ENCODE measurements around the gene RPL18A.
"Not testable (repeated sequence)": the region's sequence is repeated elsewhere in the genome, so short reads cannot be mapped to it uniquely, and the experiment has no call there.

The RPL18A gene

DNA sequence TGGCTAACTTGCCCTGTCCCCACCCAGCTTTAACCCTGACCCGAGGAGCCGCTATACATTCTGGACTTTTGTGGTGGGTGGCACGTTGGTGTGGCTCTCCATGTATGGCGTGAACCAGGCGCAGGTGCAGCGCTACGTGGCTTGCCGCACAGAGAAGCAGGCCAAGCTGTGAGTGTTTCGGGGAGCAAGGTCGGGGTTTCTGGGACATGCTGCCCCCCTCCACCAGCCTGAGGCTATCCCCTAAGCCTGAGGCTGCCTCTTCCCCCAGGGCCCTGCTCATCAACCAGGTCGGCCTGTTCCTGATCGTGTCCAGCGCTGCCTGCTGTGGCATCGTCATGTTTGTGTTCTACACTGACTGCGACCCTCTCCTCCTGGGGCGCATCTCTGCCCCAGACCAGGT is 18.0 kb downstream of the RPL18A start:
- no peak overlapping the region for H3K4me3 ChIP-seq (replicated peaks; ENCODE audit: low read depth, low read length)
- DNase-seq (ENCODE audit: low read depth), result no peak
- TF ChIP-seq, protein P1, sequence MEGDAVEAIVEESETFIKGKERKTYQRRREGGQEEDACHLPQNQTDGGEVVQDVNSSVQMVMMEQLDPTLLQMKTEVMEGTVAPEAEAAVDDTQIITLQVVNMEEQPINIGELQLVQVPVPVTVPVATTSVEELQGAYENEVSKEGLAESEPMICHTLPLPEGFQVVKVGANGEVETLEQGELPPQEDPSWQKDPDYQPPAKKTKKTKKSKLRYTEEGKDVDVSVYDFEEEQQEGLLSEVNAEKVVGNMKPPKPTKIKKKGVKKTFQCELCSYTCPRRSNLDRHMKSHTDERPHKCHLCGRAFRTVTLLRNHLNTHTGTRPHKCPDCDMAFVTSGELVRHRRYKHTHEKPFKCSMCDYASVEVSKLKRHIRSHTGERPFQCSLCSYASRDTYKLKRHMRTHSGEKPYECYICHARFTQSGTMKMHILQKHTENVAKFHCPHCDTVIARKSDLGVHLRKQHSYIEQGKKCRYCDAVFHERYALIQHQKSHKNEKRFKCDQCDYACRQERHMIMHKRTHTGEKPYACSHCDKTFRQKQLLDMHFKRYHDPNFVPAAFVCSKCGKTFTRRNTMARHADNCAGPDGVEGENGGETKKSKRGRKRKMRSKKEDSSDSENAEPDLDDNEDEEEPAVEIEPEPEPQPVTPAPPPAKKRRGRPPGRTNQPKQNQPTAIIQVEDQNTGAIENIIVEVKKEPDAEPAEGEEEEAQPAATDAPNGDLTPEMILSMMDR (IDR thresholded peaks at IDR 0.05; ENCODE audit: low read length, missing control alignments), result no peak

DNA sequence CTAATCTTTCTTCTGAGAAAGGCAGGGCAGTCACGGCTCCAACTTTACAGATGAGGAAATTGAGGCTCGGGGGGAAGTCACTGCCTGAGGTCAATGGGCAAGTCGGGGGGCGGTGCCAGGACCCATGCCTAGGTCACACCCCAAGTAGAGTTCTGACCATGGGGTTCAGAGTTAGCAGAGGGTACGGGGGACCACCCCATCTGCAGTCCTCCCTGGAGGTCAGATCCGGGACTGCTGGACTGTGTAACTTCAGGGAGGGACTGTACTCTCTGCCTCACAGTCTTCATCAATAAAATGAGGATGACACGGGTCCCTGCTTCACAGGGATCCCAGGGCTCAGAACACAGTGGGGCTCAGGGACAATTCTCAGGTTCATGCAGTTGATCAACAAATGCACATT is 19.8 kb downstream of the RPL18A start:
- TF ChIP-seq, protein P1 (IDR thresholded peaks at IDR 0.05; ENCODE audit: low read length, missing control alignments), result no peak
- H3K4me3 ChIP-seq (replicated peaks; ENCODE audit: low read depth, low read length), result no peak overlapping the region
- no peak for DNase-seq (ENCODE audit: low read depth)

DNA sequence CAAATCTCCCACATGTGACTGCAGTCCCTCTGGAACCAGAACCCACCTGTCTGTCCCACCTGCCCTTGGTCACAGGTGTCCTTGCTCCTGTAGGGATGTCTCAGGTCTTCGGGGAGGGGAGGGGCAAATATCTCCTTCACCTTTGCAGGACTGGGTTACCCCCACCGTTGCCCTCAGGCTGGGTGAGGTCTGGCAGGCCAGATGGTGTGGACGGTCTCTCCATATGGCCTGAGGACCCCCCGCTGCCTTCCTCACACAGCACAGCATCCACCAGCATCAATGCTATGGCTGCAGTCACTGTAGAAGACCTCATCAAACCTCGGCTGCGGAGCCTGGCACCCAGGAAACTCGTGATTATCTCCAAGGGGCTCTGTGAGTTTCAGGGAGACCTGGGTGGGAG is 22.0 kb downstream of the RPL18A start:
- H3K4me3 ChIP-seq (replicated peaks; ENCODE audit: low read depth, low read length), result no peak overlapping the region
- TF ChIP-seq, protein P1 (IDR thresholded peaks at IDR 0.05; ENCODE audit: low read length, missing control alignments), result no peak
- DNase-seq (ENCODE audit: low read depth), result no peak

DNA sequence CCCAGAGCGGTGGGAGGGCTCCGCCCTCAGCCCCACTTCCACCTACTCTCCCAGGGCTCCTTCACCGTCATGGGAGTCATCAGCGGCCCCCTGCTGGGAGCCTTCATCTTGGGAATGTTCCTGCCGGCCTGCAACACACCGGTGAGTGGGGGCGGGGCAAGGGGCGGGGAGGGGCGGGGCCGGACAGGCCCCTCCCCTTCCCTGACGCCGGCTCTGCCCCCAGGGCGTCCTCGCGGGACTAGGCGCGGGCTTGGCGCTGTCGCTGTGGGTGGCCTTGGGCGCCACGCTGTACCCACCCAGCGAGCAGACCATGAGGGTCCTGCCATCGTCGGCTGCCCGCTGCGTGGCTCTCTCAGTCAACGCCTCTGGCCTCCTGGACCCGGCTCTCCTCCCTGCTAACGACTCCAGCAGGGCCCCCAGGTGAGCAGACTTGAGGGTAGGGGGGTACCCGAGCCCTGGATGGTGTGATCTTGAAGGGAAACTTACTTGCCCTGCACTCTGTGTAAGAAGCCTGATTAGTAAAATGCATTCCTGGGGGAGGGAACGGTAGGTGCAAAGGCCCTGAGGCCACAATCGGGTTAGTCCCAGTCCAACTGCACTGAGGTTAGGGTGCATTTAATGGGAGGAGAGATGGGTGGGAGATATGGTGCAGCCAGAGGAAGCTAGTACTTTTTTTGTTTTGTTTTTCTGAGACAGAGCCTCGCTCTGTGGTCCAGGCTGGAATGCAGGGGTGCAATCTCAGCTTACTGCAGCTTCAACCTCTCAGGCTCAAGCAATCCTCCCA is 24.1 kb downstream of the RPL18A start:
- H3K4me3 ChIP-seq (replicated peaks; ENCODE audit: low read depth, low read length), result no peak overlapping the region
- DNase-seq (ENCODE audit: low read depth), result no peak
- TF ChIP-seq, protein P1 (IDR thresholded peaks at IDR 0.05; ENCODE audit: low read length, missing control alignments), result no peak

DNA sequence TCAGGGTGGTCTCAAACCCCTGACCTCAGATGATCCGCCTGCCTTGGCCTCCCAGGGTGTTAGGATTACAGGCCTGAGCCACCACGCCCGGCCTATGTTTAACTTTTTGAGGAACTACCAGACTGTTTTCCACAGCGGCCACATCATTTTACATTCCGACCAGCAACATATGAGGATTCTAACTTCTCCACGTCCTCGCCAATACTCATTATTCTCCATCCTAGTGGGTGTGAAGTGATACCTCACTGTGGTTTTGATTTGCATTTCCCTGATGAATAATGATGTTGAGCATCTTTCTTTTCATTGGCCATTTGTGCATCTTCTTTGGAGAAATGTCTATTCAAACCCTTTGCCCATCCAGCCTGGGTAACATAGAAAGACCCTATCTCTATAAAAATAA is 26.8 kb downstream of the RPL18A start:
- DNase-seq (ENCODE audit: low read depth), result no peak
- H3K4me3 ChIP-seq (replicated peaks; ENCODE audit: low read depth, low read length), result no peak overlapping the region
- TF ChIP-seq, protein P1 (IDR thresholded peaks at IDR 0.05; ENCODE audit: low read length, missing control alignments), result no peak

DNA sequence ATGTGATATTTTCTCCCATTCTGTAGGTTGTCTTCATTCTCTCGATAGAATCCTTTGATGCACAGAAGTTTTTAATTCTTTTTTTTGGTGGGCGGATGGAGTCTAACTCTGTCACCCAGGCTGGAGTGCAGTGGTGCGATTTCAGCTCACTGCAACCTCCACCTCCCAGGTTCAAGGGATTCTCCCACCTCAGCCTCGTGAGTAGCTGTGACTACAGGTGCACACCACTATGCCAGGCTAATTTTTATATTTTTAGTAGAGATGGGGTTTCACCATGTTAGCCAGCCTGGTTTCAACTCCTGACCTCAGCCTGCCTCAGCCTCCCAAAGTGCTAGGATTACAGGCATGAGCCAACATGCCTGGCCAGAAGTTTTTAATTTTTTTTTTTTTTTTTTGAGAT is 27.5 kb downstream of the RPL18A start:
- not testable (repeated sequence) for H3K4me3 ChIP-seq (replicated peaks; ENCODE audit: low read depth, low read length); DNase-seq (ENCODE audit: low read depth)

DNA sequence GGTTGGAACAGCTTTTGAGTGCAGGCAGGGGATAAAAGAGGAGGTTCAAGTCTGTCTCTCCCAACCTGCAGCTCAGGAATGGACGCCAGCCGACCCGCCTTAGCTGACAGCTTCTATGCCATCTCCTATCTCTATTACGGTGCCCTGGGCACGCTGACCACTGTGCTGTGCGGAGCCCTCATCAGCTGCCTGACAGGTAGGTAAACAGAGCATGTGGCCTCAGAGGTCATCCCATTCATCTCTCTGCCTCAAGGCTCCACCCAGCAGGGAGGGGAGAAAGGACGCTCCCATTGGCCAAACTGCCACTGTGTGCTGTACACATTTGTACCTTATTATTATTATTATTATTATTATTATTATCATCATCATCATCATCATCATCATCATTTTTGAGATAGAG is 28.6 kb downstream of the RPL18A start:
- H3K4me3 ChIP-seq (replicated peaks; ENCODE audit: low read depth, low read length), result no peak overlapping the region
- DNase-seq (ENCODE audit: low read depth), result no peak
- TF ChIP-seq, protein P1 (IDR thresholded peaks at IDR 0.05; ENCODE audit: low read length, missing control alignments), result no peak
